ENCODE data around the gene ARID4B.

DNA sequence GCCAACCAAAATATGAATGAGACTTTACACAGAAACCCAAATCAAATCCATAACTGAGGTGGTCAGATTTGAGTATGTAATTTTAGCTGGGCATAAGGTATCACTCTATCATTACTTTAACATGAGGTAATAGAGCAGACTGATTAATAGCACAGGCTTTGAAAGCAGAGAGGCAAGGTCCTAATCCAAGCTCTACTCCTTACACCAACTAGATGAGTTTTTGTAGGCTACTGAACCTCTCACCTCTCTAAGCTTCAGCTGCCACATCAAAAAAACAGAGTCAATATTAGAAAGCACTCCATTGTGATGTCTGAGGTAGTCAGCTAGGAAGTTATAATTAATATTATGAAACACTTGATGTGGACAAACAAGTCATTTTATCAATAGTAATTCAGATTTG lies 63.7 kb downstream of the ARID4B start:
- TF ChIP-seq, protein P1, sequence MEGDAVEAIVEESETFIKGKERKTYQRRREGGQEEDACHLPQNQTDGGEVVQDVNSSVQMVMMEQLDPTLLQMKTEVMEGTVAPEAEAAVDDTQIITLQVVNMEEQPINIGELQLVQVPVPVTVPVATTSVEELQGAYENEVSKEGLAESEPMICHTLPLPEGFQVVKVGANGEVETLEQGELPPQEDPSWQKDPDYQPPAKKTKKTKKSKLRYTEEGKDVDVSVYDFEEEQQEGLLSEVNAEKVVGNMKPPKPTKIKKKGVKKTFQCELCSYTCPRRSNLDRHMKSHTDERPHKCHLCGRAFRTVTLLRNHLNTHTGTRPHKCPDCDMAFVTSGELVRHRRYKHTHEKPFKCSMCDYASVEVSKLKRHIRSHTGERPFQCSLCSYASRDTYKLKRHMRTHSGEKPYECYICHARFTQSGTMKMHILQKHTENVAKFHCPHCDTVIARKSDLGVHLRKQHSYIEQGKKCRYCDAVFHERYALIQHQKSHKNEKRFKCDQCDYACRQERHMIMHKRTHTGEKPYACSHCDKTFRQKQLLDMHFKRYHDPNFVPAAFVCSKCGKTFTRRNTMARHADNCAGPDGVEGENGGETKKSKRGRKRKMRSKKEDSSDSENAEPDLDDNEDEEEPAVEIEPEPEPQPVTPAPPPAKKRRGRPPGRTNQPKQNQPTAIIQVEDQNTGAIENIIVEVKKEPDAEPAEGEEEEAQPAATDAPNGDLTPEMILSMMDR (conservative IDR thresholded peaks at IDR 0.05; ENCODE audit: low read depth, low read length), result no peak
- no peak for TF ChIP-seq EZH2 (IDR thresholded peaks at IDR 0.05; ENCODE audit: borderline replicate concordance, low read depth, low read length, poor library complexity, severe bottlenecking)

Data from A673 (cell line).